Measurements from ENCODE around the gene LRRTM2. TPM values are rescaled to one million over a fixed set of nuclear protein-coding genes. Genes with fewer than 3 reads are reported as not detected.

The LRRTM2 gene
- total RNA-seq, 1 experiment from 2014 or later: not detected

- Mint-ChIP-seq H3K36me3 (0 out of 2 replicates have a peak, but pooled peaks cover 3% of the 10 kb centered on the region), H3K27ac (peak overlapping the region; percentile 82), H3K9me3 (no peaks in the 10 kb centered on the region), H3K4me1 (peaks cover 84% of the 10 kb centered on the region), H3K4me3 (no peak overlapping the region), H3K27me3 (ENCODE audit: low read depth) (no peaks in the 10 kb centered on the region)
- TF ChIP-seq, protein P1, sequence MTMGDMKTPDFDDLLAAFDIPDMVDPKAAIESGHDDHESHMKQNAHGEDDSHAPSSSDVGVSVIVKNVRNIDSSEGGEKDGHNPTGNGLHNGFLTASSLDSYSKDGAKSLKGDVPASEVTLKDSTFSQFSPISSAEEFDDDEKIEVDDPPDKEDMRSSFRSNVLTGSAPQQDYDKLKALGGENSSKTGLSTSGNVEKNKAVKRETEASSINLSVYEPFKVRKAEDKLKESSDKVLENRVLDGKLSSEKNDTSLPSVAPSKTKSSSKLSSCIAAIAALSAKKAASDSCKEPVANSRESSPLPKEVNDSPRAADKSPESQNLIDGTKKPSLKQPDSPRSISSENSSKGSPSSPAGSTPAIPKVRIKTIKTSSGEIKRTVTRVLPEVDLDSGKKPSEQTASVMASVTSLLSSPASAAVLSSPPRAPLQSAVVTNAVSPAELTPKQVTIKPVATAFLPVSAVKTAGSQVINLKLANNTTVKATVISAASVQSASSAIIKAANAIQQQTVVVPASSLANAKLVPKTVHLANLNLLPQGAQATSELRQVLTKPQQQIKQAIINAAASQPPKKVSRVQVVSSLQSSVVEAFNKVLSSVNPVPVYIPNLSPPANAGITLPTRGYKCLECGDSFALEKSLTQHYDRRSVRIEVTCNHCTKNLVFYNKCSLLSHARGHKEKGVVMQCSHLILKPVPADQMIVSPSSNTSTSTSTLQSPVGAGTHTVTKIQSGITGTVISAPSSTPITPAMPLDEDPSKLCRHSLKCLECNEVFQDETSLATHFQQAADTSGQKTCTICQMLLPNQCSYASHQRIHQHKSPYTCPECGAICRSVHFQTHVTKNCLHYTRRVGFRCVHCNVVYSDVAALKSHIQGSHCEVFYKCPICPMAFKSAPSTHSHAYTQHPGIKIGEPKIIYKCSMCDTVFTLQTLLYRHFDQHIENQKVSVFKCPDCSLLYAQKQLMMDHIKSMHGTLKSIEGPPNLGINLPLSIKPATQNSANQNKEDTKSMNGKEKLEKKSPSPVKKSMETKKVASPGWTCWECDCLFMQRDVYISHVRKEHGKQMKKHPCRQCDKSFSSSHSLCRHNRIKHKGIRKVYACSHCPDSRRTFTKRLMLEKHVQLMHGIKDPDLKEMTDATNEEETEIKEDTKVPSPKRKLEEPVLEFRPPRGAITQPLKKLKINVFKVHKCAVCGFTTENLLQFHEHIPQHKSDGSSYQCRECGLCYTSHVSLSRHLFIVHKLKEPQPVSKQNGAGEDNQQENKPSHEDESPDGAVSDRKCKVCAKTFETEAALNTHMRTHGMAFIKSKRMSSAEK (CRISPR knock-in tag; IDR thresholded peaks at IDR 0.05; ENCODE audit: borderline replicate concordance): no peak
- TF ChIP-seq ZNF416 (CRISPR knock-in tag; IDR thresholded peaks at IDR 0.05): no peak
- TF ChIP-seq E2F5 (CRISPR knock-in tag; IDR thresholded peaks at IDR 0.05): no peak
- TF ChIP-seq, protein P2, sequence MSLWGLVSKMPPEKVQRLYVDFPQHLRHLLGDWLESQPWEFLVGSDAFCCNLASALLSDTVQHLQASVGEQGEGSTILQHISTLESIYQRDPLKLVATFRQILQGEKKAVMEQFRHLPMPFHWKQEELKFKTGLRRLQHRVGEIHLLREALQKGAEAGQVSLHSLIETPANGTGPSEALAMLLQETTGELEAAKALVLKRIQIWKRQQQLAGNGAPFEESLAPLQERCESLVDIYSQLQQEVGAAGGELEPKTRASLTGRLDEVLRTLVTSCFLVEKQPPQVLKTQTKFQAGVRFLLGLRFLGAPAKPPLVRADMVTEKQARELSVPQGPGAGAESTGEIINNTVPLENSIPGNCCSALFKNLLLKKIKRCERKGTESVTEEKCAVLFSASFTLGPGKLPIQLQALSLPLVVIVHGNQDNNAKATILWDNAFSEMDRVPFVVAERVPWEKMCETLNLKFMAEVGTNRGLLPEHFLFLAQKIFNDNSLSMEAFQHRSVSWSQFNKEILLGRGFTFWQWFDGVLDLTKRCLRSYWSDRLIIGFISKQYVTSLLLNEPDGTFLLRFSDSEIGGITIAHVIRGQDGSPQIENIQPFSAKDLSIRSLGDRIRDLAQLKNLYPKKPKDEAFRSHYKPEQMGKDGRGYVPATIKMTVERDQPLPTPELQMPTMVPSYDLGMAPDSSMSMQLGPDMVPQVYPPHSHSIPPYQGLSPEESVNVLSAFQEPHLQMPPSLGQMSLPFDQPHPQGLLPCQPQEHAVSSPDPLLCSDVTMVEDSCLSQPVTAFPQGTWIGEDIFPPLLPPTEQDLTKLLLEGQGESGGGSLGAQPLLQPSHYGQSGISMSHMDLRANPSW (CRISPR knock-in tag; conservative IDR thresholded peaks at IDR 0.05; ENCODE audit: low read depth): no peak
- no peak for TF ChIP-seq JUN (CRISPR knock-in tag; IDR thresholded peaks at IDR 0.05)
- TF ChIP-seq ZBTB21 (CRISPR knock-in tag; IDR thresholded peaks at IDR 0.05; ENCODE audit: borderline replicate concordance): no peak
- no peak for TF ChIP-seq RORB (CRISPR knock-in tag; IDR thresholded peaks at IDR 0.05)
- TF ChIP-seq, protein P3, sequence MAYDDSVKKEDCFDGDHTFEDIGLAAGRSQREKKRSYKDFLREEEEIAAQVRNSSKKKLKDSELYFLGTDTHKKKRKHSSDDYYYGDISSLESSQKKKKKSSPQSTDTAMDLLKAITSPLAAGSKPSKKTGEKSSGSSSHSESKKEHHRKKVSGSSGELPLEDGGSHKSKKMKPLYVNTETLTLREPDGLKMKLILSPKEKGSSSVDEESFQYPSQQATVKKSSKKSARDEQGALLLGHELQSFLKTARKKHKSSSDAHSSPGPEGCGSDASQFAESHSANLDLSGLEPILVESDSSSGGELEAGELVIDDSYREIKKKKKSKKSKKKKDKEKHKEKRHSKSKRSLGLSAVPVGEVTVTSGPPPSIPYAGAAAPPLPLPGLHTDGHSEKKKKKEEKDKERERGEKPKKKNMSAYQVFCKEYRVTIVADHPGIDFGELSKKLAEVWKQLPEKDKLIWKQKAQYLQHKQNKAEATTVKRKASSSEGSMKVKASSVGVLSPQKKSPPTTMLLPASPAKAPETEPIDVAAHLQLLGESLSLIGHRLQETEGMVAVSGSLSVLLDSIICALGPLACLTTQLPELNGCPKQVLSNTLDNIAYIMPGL (CRISPR knock-in tag; IDR thresholded peaks at IDR 0.05): no peak
- TF ChIP-seq, protein P4, sequence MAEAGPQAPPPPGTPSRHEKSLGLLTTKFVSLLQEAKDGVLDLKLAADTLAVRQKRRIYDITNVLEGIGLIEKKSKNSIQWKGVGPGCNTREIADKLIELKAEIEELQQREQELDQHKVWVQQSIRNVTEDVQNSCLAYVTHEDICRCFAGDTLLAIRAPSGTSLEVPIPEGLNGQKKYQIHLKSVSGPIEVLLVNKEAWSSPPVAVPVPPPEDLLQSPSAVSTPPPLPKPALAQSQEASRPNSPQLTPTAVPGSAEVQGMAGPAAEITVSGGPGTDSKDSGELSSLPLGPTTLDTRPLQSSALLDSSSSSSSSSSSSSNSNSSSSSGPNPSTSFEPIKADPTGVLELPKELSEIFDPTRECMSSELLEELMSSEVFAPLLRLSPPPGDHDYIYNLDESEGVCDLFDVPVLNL (CRISPR knock-in tag; IDR thresholded peaks at IDR 0.05; ENCODE audit: borderline replicate concordance, low read depth): no peak
- ChIA-PET POLR2A (no interaction called here), CTCF (no interaction called here)
- no peak for ATAC-seq
- DNase-seq (ENCODE audit: low spot score): no peak
Observed at GRCh38 chr5:138869763-138870500, 5.2 kb downstream of the LRRTM2 start.

DNA sequence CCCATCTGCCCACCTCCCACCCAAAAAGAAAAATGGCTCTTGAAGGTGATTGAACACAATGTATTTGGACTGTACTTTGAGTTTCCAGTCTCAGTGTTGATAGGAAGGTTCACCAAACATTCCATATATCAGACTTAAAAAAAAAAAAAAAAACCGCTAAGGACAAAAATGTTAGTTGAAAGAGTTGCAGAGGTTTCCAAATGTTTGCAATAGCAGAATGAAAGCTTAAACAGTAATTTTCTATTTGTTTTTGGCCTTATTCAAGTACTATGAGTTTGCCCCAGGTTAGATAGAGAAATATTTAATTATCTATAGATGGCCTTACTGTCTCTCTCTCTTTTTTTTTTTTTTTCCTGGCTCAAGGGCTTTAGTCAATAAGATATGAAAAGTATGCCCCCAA is 6.1 kb downstream of the LRRTM2 start:
- ChIA-PET POLR2A (no interaction called here), CTCF (interaction anchor here (1.3 kb wide), 1 partner anchor 63 kb away, joined by 3 read pairs; no protein-coding TSS in a partner anchor)
- no peaks in the 10 kb centered on the region for H3K27me3 Mint-ChIP-seq (ENCODE audit: low read depth)
- H3K4me3 Mint-ChIP-seq: no peak overlapping the region
- peaks cover 75% of the 10 kb centered on the region for H3K4me1 Mint-ChIP-seq
- ATAC-seq (no peak), DNase-seq (ENCODE audit: low spot score) (no peak)
- peaks cover 9% of the 10 kb centered on the region for H3K36me3 Mint-ChIP-seq
- H3K9me3 Mint-ChIP-seq: peaks cover 6% of the 10 kb centered on the region
- no peak overlapping the region for H3K27ac Mint-ChIP-seq
- no peak for TF ChIP-seq E2F5 (CRISPR knock-in tag; IDR thresholded peaks at IDR 0.05)
- no peak for TF ChIP-seq IRF1 (CRISPR knock-in tag; IDR thresholded peaks at IDR 0.05)
- TF ChIP-seq ATF2 (CRISPR knock-in tag; IDR thresholded peaks at IDR 0.05; ENCODE audit: borderline replicate concordance, low read depth): no peak
- TF ChIP-seq ZNF281 (CRISPR knock-in tag; IDR thresholded peaks at IDR 0.05): no peak
- TF ChIP-seq, protein P4 (CRISPR knock-in tag; IDR thresholded peaks at IDR 0.05; ENCODE audit: borderline replicate concordance, low read depth): no peak
